Neuronal stem cell (in vitro differentiated cells): ENCODE data around the gene ABCG8.

Experiments
- DNase-seq: peaks from one replicate; pipeline ENCODE4 v3.0.0-alpha.2; 2013; ENCODE audit warnings: low spot score
- H2AFZ ChIP-seq: one replicate; pipeline ENCODE4 v1.6.1; 2013; ENCODE audit warnings: mild to moderate bottlenecking, low read length, inconsistent platforms
- H2AK5ac ChIP-seq: 2 replicates; pipeline ENCODE4 v1.6.1; 2013; ENCODE audit warnings: low read depth, mild to moderate bottlenecking, inconsistent platforms, low read length, moderate library complexity, mixed read lengths
- H2BK120ac ChIP-seq: 2 replicates; pipeline ENCODE4 v1.6.1; 2013; ENCODE audit warnings: low read depth, mild to moderate bottlenecking, inconsistent platforms, low read length, moderate library complexity, mixed read lengths
- H2BK12ac ChIP-seq: one replicate; pipeline ENCODE4 v1.6.1; 2013; ENCODE audit warnings: low read length, inconsistent platforms
- H2BK15ac ChIP-seq: 2 replicates; pipeline ENCODE4 v1.6.1; 2013; ENCODE audit warnings: mild to moderate bottlenecking, low read length, inconsistent platforms, mixed read lengths
- H2BK5ac ChIP-seq: one replicate; pipeline ENCODE4 v1.6.1; 2013; ENCODE audit warnings: inconsistent platforms, mild to moderate bottlenecking, low read length, moderate library complexity
- H3K14ac ChIP-seq: one replicate; pipeline ENCODE4 v1.6.1; 2013; ENCODE audit warnings: low read length, inconsistent platforms
- H3K18ac ChIP-seq: 2 replicates; pipeline ENCODE4 v1.6.1; 2013; ENCODE audit warnings: low read length, inconsistent platforms
- H3K23ac ChIP-seq: 2 replicates; pipeline ENCODE4 v1.6.1; 2013; ENCODE audit warnings: low read depth, mild to moderate bottlenecking, mixed read lengths, low read length, inconsistent platforms; ENCODE audit not compliant: poor library complexity
- H3K27ac ChIP-seq: replicated peaks from 3 replicates; pipeline ENCODE4 v1.5.1; 2013; ENCODE audit warnings: low read length, inconsistent platforms
- H3K27me3 ChIP-seq, 3 experiments: 2 replicates each; pipeline ENCODE4 v1.6.1; 2013; ENCODE audit warnings: low read length in 3 of 3, mild to moderate bottlenecking in 2 of 3, inconsistent platforms in 1 of 3, low read depth in 1 of 3, mixed read lengths in 1 of 3, moderate library complexity in 1 of 3; ENCODE audit not compliant: control insufficient read depth in 3 of 3, insufficient read depth in 3 of 3
- H3K36me3 ChIP-seq, 2 donors: replicated peaks in 1 of 2; 2 replicates each; pipeline ENCODE4 v1.6.1; 2013; ENCODE audit warnings: low read length in 2 of 2; ENCODE audit not compliant: control insufficient read depth in 2 of 2, insufficient read depth in 2 of 2
- H3K4ac ChIP-seq: 2 replicates; pipeline ENCODE4 v1.6.1; 2013; ENCODE audit warnings: inconsistent platforms, mild to moderate bottlenecking, low read length, moderate library complexity
- H3K4me1 ChIP-seq, 2 donors: 1 replicate in 1 of 2; 2 replicates in 1 of 2; pipeline ENCODE4 v1.6.1; 2013; ENCODE audit warnings: low read length in 2 of 2, low read depth in 1 of 2; ENCODE audit not compliant: control insufficient read depth in 2 of 2, insufficient read depth in 1 of 2
- H3K4me2 ChIP-seq: one replicate; pipeline ENCODE4 v1.6.1; 2013; ENCODE audit warnings: mild to moderate bottlenecking, low read length, inconsistent platforms; ENCODE audit not compliant: insufficient read depth, poor library complexity, severe bottlenecking
- H3K4me3 ChIP-seq, 2 donors: 2 replicates each; pipeline ENCODE4 v1.5.1; 2013; ENCODE audit warnings: low read length in 2 of 2, mild to moderate bottlenecking in 2 of 2, inconsistent platforms in 1 of 2, moderate library complexity in 1 of 2
- H3K79me1 ChIP-seq: one replicate; pipeline ENCODE4 v1.6.1; 2013; ENCODE audit warnings: low read depth, mild to moderate bottlenecking, inconsistent platforms, low read length, moderate library complexity
- H3K9ac ChIP-seq: one replicate; pipeline ENCODE4 v1.6.1; 2013; ENCODE audit warnings: mild to moderate bottlenecking, low read depth, low read length, inconsistent platforms; ENCODE audit not compliant: poor library complexity
- H3K9me3 ChIP-seq, 2 donors: replicated peaks in 1 of 2; 2 replicates each; pipeline versions ENCODE3 to v1.6.1; 2013; ENCODE audit warnings: low read length in 2 of 2, mild to moderate bottlenecking in 2 of 2, inconsistent platforms in 1 of 2, low read depth in 1 of 2, mixed read lengths in 1 of 2, moderate library complexity in 1 of 2; ENCODE audit not compliant: control insufficient read depth in 2 of 2, insufficient read depth in 1 of 2
- H4K8ac ChIP-seq: one replicate; pipeline ENCODE4 v1.6.1; 2013; ENCODE audit warnings: low read depth, mild to moderate bottlenecking, inconsistent platforms, low read length, moderate library complexity
- H4K91ac ChIP-seq: one replicate; pipeline ENCODE4 v1.6.1; 2013; ENCODE audit warnings: low read length, low read depth, mild to moderate bottlenecking, inconsistent platforms; ENCODE audit not compliant: poor library complexity
- WGBS, 2 donors: extraction: QIAGEN DNeasy Blood & Tissue Kit; methylation state at CpG; one replicate each; pipeline ENCODE4 v1.1.7; 2013; ENCODE audit warnings: missing lambda C conversion rate in 2 of 2, mixed read lengths in 1 of 2; ENCODE audit not compliant: insufficient read length in 2 of 2, insufficient replicate concordance in 1 of 2; ENCODE audit errors: extremely low coverage in 2 of 2; 5-methylcytosine and 5-hydroxymethylcytosine counted together

Gene ABCG8

DNA sequence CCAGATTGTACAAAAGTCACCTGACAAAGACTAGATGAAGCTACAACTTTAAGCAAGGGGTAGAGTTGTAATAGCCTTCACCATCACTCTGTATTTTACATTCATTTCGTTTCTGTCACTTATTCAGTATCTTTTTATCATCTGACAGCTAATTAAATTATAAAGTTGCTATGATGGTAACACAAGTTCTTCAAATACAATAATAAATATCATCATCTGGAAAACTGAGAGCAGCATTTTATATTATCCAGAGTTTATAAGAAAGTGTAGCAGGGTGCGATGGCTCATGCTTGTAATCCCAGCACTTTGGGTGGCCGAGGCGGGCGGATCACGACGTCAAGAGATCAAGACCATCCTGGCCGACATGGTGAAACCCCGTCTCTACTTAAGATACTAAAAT is 43.8 kb upstream of the ABCG8 start:
- Histone ChIP-seq H3K4me3 (no peak overlapping the region), H3K23ac (no peak overlapping the region), H4K8ac (no peak overlapping the region), H2BK12ac (no peak overlapping the region), H3K27me3 (no peaks in the 10 kb centered on the region), H3K79me1 (no peaks in the 10 kb centered on the region), H3K4me1 (no peaks in the 10 kb centered on the region), H3K14ac (no peak overlapping the region), H2BK120ac (no peak overlapping the region), H3K9me3 (no peaks in the 10 kb centered on the region), H4K91ac (no peak overlapping the region), H3K27ac (no peak overlapping the region), H3K9ac (no peak overlapping the region), H3K4ac (no peak overlapping the region), H3K4me2 (no peak overlapping the region), H2AFZ (no peak overlapping the region), H2BK15ac (no peak overlapping the region), H2BK5ac (no peak overlapping the region), H2AK5ac (no peak overlapping the region), H3K18ac (no peak overlapping the region), H3K36me3 (peaks cover 0 to 24% of the 10 kb centered on the region in 2 donors)
- WGBS, 2 donors = no CpG with 5 or more reads among the region's 9 CpGs
- DNase-seq = no peak

DNA sequence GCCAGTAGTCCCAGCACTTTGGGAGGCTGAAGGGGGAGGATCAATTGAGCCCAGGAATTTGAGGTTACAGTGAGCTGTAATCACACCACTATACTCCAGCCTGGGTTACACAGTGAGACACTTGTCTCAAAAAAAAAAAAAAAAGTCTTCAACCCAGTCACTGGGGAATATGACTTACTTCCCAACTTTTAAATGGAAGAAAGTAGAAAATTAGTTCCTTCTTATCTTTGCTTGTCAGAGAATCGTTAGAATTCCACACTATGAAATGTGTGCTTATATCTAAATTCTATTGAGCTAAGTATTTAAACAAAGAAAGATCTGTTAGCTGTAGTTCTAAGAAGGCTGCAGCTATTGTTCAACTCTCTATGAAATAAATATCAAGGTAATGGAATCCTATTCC is 42.6 kb upstream of the ABCG8 start:
- WGBS, 2 donors = no CpG with 5 or more reads among the region's 1 CpG

DNA sequence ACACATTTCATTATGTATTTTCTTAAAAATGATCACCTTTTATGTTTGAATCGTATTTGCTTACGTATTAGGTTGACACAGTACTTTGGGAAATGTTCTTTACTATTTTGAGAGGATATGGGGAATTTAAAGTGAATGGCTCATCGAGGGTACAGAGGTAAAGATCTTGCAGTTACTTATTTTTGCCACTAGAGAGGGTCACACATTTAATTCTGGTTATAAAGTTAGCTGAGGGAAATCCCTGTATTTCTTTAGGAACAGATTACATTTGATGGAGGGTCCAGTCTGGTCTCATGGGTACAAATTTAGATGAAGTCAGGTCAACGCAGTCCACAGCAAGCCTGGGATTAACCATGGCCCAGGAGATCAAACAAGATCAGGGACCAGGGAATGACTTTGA is 40.5 kb upstream of the ABCG8 start:
- peaks cover 0 to 7% of the 10 kb centered on the region in 2 donors for H3K36me3 ChIP-seq
- no CpG with 5 or more reads among the region's 4 CpGs for WGBS, 2 donors
- no peaks in the 10 kb centered on the region for H3K27me3 ChIP-seq

More for the DNA sequence above, 42.6 kb upstream of the ABCG8 start:
- Histone ChIP-seq H3K18ac (no peak overlapping the region), H3K79me1 (no peaks in the 10 kb centered on the region), H4K91ac (no peak overlapping the region), H3K36me3 (peaks cover 0 to 14% of the 10 kb centered on the region in 2 donors), H3K4me3 (no peak overlapping the region), H3K23ac (no peak overlapping the region), H2AFZ (no peak overlapping the region), H3K9me3 (no peaks in the 10 kb centered on the region), H3K27me3 (no peaks in the 10 kb centered on the region), H3K4ac (no peak overlapping the region), H2BK15ac (no peak overlapping the region), H3K4me2 (no peak overlapping the region), H3K4me1 (no peaks in the 10 kb centered on the region), H3K14ac (no peak overlapping the region), H3K9ac (no peak overlapping the region), H4K8ac (no peak overlapping the region), H2BK5ac (no peak overlapping the region), H2AK5ac (no peak overlapping the region), H2BK120ac (no peak overlapping the region), H2BK12ac (no peak overlapping the region), H3K27ac (no peak overlapping the region)
- no peak for DNase-seq

DNA sequence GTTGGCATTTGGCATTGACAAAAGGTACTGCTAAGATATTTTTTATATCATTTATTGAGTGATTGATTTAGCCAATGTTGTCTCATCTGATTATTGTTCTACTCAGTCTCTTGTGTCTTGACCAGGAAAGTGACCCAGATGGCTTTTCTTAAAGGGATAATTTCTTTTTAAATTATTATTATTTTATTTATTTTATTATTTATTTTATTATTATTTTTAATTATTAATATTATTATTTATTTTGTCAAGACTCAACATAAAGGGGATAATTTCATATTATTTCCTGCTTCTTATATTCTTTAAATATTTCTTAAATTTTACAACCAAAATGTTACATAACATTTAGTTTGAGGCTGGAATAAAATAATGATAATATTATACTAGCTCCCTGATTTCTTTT is 37.9 kb upstream of the ABCG8 start:
- Histone ChIP-seq H3K4me3 (no peak overlapping the region), H2AFZ (no peak overlapping the region), H3K27me3 (no peaks in the 10 kb centered on the region), H2BK5ac (no peak overlapping the region), H3K9ac (no peak overlapping the region), H4K8ac (no peak overlapping the region), H3K18ac (no peak overlapping the region), H2BK15ac (no peak overlapping the region), H3K9me3 (no peaks in the 10 kb centered on the region), H3K4ac (no peak overlapping the region), H3K36me3 (peaks cover 0 to 13% of the 10 kb centered on the region in 2 donors), H3K23ac (no peak overlapping the region), H3K79me1 (no peaks in the 10 kb centered on the region), H3K4me2 (no peak overlapping the region), H4K91ac (no peak overlapping the region), H2BK12ac (no peak overlapping the region), H2AK5ac (no peak overlapping the region), H2BK120ac (no peak overlapping the region), H3K14ac (no peak overlapping the region), H3K27ac (no peak overlapping the region), H3K4me1 (no peaks in the 10 kb centered on the region)
- DNase-seq = no peak

More for the DNA sequence above, 40.5 kb upstream of the ABCG8 start:
- Histone ChIP-seq H3K79me1 (no peaks in the 10 kb centered on the region), H2BK5ac (no peak overlapping the region), H4K91ac (no peak overlapping the region), H3K4ac (no peak overlapping the region), H3K27ac (no peak overlapping the region), H2BK15ac (no peak overlapping the region), H4K8ac (no peak overlapping the region), H3K14ac (no peak overlapping the region), H3K4me1 (no peaks in the 10 kb centered on the region), H3K9ac (no peak overlapping the region), H3K9me3 (no peaks in the 10 kb centered on the region), H3K4me3 (no peak overlapping the region), H2BK12ac (no peak overlapping the region), H3K4me2 (no peak overlapping the region), H3K23ac (no peak overlapping the region), H2AK5ac (no peak overlapping the region), H3K18ac (no peak overlapping the region), H2AFZ (no peak overlapping the region), H2BK120ac (no peak overlapping the region)
- no peak for DNase-seq
